Uterus (tissue), 2 donors: ENCODE results near the gene SLC12A5.

Experiments
- POLR2A ChIP-seq, 2 donors: fragments of 450-650 bp; IDR thresholded peaks; one replicate each; pipeline ENCODE4 v1.6.1; 2016; ENCODE audit warnings: antibody characterized with exemption in 2 of 2, mild to moderate bottlenecking in 1 of 2, moderate library complexity in 1 of 2
- TF ChIP-seq, protein P1 (sequence below), 4 experiments: fragments of 200-600 bp in 2 of 4; fragments of 450-650 bp in 2 of 4; sonication (generic) in 2 of 4; IDR thresholded peaks; one replicate each; pipeline ENCODE4 v1.5.1; 2016 to 2019; ENCODE audit warnings: antibody characterized with exemption in 4 of 4, mild to moderate bottlenecking in 2 of 4, moderate library complexity in 1 of 4

DNA sequence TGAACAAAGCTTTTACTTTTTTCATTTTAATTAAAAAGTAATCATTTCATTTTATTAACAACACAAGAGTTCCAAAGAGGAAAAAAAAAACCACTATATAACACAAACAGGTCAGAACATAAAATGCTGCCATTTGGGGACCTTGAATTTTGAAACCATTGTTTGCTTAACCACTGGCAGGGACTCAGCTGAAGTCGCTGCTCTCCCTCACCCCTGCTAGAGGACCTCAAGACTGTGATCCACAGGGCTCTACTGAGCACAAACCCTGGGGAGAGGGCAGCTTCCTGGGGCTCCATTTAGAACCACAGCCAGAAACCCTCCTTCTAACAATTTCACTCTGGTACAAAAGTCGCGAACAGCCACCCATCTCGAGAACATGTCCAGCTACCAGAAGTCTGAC lies 32.0 kb downstream of the SLC12A5 start:
- TF ChIP-seq POLR2A (IDR thresholded peaks at IDR 0.05), result no peak
- TF ChIP-seq, protein P1, sequence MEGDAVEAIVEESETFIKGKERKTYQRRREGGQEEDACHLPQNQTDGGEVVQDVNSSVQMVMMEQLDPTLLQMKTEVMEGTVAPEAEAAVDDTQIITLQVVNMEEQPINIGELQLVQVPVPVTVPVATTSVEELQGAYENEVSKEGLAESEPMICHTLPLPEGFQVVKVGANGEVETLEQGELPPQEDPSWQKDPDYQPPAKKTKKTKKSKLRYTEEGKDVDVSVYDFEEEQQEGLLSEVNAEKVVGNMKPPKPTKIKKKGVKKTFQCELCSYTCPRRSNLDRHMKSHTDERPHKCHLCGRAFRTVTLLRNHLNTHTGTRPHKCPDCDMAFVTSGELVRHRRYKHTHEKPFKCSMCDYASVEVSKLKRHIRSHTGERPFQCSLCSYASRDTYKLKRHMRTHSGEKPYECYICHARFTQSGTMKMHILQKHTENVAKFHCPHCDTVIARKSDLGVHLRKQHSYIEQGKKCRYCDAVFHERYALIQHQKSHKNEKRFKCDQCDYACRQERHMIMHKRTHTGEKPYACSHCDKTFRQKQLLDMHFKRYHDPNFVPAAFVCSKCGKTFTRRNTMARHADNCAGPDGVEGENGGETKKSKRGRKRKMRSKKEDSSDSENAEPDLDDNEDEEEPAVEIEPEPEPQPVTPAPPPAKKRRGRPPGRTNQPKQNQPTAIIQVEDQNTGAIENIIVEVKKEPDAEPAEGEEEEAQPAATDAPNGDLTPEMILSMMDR (IDR thresholded peaks at IDR 0.05), result no peak
